GM06990 (cell line): Measurements from ENCODE around the gene HOXD9.

Source experiments
- DNase-seq: peaks from one replicate; pipeline ENCODE4 v3.0.0-alpha.2; 2011; ENCODE audit not compliant: insufficient read length; ENCODE audit errors: extremely low read depth
- H3K27me3 ChIP-seq: replicated peaks from 2 replicates; pipeline ENCODE4 v1.6.0; 2011; ENCODE audit warnings: low read length; ENCODE audit not compliant: control insufficient read depth, insufficient read depth
- H3K36me3 ChIP-seq: 2 replicates; pipeline ENCODE4 v1.5.1; 2011; ENCODE audit warnings: low read length; ENCODE audit not compliant: control insufficient read depth, insufficient read depth
- H3K4me3 ChIP-seq: replicated peaks from 2 replicates; pipeline ENCODE4 v1.5.1; 2011; ENCODE audit warnings: low read depth, mild to moderate bottlenecking, control low read depth, low read length
- TF ChIP-seq, protein P1 (sequence below): IDR thresholded peaks from 2 replicates; pipeline ENCODE4 v1.5.1; 2011; ENCODE audit warnings: low read length, control low read depth, mild to moderate bottlenecking, inconsistent platforms; ENCODE audit not compliant: insufficient read depth, poor library complexity, severe bottlenecking

Gene HOXD9

DNA sequence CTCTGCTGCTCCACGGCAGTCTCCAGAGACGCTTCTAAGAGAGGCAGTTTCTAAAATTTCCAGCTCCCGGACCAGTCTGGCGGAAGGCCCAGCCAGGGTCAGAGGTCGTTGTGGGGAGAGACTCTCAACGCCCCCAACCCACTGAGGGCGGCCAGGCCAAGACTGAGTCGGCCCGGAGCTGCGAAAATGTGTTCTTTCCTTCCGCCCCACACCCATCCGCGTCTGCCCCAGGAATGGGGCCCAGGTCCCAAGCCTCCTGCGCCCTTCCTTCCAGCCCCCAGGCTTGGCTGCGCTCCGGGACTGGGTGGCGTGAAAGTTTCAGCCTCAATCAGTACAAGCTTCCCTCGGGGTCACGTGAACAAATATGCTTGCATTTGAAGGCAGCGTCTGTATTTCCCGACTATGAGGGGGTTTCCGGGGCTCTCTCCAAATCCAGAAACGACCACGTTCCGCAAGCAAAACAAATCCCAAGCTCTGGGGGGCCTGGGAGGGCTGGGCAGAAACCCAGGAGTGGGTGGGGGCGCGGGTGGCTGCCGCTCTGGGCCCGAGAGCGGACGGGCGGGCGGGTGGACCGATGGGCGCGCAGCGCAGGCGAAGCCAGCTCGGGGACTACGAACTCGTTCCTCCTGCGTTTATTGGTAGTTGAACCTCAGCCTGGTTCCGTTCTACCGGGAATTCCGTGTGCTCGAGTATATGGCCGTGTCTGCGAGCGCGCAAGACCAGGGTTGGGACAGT, 37.9 kb downstream of the HOXD9 start:
- no peaks in the 10 kb centered on the region for H3K36me3 ChIP-seq
- H3K4me3 ChIP-seq = no peak overlapping the region
- peaks cover 1% of the 10 kb centered on the region; the same call in 1 of the 2 replicates for H3K27me3 ChIP-seq
- no peak for DNase-seq
- TF ChIP-seq, protein P1, sequence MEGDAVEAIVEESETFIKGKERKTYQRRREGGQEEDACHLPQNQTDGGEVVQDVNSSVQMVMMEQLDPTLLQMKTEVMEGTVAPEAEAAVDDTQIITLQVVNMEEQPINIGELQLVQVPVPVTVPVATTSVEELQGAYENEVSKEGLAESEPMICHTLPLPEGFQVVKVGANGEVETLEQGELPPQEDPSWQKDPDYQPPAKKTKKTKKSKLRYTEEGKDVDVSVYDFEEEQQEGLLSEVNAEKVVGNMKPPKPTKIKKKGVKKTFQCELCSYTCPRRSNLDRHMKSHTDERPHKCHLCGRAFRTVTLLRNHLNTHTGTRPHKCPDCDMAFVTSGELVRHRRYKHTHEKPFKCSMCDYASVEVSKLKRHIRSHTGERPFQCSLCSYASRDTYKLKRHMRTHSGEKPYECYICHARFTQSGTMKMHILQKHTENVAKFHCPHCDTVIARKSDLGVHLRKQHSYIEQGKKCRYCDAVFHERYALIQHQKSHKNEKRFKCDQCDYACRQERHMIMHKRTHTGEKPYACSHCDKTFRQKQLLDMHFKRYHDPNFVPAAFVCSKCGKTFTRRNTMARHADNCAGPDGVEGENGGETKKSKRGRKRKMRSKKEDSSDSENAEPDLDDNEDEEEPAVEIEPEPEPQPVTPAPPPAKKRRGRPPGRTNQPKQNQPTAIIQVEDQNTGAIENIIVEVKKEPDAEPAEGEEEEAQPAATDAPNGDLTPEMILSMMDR = no peak

DNA sequence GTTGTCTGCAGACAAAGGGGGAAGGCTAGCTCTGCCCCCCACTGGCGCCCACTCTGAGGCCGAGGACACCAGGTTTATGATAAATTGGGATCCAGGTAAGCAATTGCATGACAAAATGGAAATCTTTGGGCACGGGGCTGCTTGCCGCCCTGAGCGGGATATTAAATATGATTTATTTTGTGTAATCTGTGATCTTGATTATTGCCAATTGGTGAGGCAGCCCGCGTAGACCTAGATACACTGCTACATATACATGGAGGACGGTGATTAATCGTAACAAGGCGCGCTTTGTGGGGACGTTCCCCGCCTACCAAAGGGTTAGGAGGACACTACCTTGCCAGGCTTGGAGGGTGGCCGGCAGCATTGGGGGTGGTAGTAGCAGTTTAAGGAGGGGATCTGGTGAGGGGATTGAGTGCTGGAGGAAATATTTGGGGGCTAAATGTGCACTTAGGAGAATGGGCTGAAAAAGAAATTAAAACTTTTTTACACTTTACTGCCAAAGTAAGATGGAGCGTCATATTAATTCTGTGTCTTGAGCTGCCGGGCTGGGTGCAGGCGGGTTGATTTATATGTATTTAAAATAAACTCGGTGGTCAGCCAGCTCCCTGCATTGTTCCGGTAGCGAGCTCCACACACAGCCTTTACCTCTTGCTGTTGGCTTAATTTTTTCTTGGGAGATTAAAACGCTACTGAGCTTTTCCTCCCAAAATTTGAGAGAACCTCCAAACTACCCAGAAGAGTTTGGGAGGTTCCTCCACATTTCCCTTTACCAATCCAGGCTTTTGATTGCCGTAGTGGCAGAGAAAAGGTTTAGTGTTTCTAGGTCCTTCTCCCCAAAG, 38.7 kb downstream of the HOXD9 start:
- DNase-seq = no peak
- TF ChIP-seq, protein P1 = no peak
- H3K4me3 ChIP-seq = no peak overlapping the region
- peaks cover 1% of the 10 kb centered on the region; the same call in 1 of the 2 replicates for H3K27me3 ChIP-seq
- H3K36me3 ChIP-seq = no peaks in the 10 kb centered on the region

DNA sequence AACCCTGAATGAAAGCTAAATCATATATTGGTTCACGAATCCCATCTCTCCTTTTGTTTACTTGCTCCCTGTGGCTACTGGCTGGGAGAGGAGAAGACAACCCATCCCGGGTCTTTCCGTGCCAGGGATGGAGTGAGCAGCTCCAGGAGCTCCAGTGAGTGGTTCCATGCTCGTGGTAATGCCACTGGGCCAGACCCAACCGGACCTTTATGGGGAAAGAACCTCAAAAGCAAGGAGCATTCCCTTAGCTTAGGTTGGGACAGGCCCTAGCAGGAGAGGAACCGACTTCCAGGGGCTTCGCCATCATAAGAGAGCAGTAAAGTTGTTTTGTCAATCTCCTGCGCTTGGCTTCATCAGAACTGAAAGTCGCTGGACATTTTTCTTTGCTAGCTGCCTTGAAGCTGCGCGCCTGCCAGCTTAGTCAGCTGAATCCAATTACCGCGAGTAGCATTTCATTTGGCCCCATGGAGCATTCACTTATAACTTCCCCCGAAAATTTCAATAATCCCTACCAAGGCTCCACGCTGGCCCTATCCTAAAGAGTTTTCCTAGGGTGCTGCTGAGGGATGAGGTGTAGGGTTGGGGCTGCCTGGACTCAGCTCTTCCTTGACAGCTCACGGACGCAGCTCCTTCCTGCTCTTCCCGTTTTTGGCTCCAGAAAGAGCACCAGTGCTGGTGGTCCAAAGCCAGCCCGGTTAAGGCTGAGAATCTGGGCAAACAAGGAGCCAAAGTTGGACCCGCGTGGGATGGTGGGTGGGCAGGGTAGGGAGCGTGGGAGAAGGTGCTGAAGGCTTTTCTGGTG, 39.5 kb downstream of the HOXD9 start:
- Histone ChIP-seq H3K27me3 (peaks cover 1% of the 10 kb centered on the region; the same call in 1 of the 2 replicates), H3K4me3 (no peak overlapping the region), H3K36me3 (no peaks in the 10 kb centered on the region)
- DNase-seq = no peak
- TF ChIP-seq, protein P1 = no peak

DNA sequence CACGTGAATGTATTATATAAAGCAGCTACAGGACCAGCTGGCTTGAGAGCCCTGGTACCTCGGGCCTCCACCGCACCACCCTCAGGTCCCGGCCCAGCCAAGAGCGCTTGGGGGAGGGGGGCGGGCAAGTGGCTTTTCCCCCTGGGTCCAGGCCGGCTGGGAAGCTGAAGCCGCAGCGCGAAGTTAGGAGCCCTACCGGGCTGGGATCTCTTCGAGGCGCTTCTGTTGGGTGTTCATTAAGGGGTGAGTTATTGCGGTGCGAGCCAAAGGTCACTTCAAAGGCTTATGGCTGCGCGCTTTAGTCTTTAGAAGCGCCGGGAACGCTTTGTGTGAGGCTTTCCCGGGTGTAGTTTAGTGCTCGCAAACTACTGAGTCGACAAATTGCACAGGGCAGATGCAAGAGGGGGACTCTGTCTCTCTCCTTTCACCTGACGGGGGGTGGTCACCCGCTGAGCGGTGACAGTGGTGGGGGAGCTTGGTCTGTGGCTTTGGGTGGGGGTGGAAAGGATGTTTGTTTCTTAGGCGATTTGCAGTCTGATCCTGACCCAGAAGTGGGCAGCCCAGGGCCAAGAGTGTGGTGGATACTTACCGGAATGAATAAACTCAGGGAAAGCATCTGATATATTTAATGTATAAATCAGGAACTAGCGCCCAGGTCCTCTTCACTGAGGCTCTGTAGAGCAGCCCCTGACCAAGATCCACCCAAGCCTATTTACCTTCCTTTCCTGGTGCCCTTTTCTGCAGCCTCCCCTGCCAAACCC, 40.6 kb downstream of the HOXD9 start:
- no peaks in the 10 kb centered on the region for H3K36me3 ChIP-seq
- DNase-seq = no peak
- H3K27me3 ChIP-seq = peaks cover 1% of the 10 kb centered on the region; the same call in 1 of the 2 replicates
- H3K4me3 ChIP-seq = no peak overlapping the region
- TF ChIP-seq, protein P1 = no peak

DNA sequence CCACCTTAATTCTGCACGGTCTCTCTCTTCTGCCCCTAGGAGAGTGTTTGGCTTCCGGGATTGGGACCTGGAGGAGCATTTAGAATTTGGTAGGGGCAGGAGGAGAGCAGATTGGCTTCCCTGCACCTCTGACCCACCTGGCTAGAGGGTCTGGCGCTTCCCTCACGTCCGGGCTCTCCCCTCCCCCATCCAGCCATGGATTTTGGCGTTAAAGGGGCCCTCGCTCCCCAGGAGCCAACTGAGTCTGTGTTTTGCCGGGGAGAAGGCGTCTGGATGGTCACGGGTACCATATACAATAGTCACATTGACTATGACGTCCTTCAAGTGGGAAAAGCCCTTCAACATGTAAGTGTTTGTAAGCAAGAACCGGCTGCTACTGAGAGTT, 41.1 kb downstream of the HOXD9 start:
- no peaks in the 10 kb centered on the region for H3K36me3 ChIP-seq
- TF ChIP-seq, protein P1 = no peak
- peaks cover 1% of the 10 kb centered on the region; the same call in 1 of the 2 replicates for H3K27me3 ChIP-seq
- no peak overlapping the region for H3K4me3 ChIP-seq
- no peak for DNase-seq
